ENCODE data around the gene PARD3.

PARD3 gene

GRCh38 chr10:34152434-34152833 is 662.7 kb downstream of the PARD3 start:
- no peak for DNase-seq (ENCODE audit: low read depth in 2 of 2)
- H3K4me3 ChIP-seq (replicated peaks in 1 of 2; ENCODE audit: low read depth in 2 of 2, low read length in 2 of 2) = no peak overlapping the region
- no peak for TF ChIP-seq CTCF (IDR thresholded peaks at IDR 0.05; ENCODE audit: low read depth, low read length)

GRCh38 chr10:34151931-34152330 is 663.2 kb downstream of the PARD3 start:
- TF ChIP-seq CTCF (IDR thresholded peaks at IDR 0.05; ENCODE audit: low read depth, low read length) = no peak
- peak in 1 of 2 donors; percentile 17 for DNase-seq (ENCODE audit: low read depth in 2 of 2)
- no peak overlapping the region for H3K4me3 ChIP-seq (replicated peaks in 1 of 2; ENCODE audit: low read depth in 2 of 2, low read length in 2 of 2)

GRCh38 chr10:34151481-34151880 is 663.6 kb downstream of the PARD3 start:
- no peak overlapping the region for H3K4me3 ChIP-seq (replicated peaks in 1 of 2; ENCODE audit: low read depth in 2 of 2, low read length in 2 of 2)
- no peak for TF ChIP-seq CTCF (IDR thresholded peaks at IDR 0.05; ENCODE audit: low read depth, low read length)
- DNase-seq (ENCODE audit: low read depth in 2 of 2) = no peak

GRCh38 chr10:34150103-34150502 is 665.0 kb downstream of the PARD3 start:
- no peak overlapping the region for H3K4me3 ChIP-seq (replicated peaks in 1 of 2; ENCODE audit: low read depth in 2 of 2, low read length in 2 of 2)
- no peak for DNase-seq (ENCODE audit: low read depth in 2 of 2)
- no peak for TF ChIP-seq CTCF (IDR thresholded peaks at IDR 0.05; ENCODE audit: low read depth, low read length)

- no peak for TF ChIP-seq CTCF (IDR thresholded peaks at IDR 0.05; ENCODE audit: low read depth, low read length)
- DNase-seq (ENCODE audit: low read depth in 2 of 2) = no peak
- H3K4me3 ChIP-seq (replicated peaks in 1 of 2; ENCODE audit: low read depth in 2 of 2, low read length in 2 of 2) = no peak overlapping the region
These were observed 666.8 kb downstream of the PARD3 start for GRCh38 chr10:34148305-34148657.

GRCh38 chr10:34147641-34148304 is 667.3 kb downstream of the PARD3 start:
- no peak overlapping the region for H3K4me3 ChIP-seq (replicated peaks in 1 of 2; ENCODE audit: low read depth in 2 of 2, low read length in 2 of 2)
- no peak for DNase-seq (ENCODE audit: low read depth in 2 of 2)
- no peak for TF ChIP-seq CTCF (IDR thresholded peaks at IDR 0.05; ENCODE audit: low read depth, low read length)

- TF ChIP-seq CTCF (IDR thresholded peaks at IDR 0.05; ENCODE audit: low read depth, low read length) = no peak
- DNase-seq (ENCODE audit: low read depth in 2 of 2) = peak; percentile 56 to 62
- no peak overlapping the region for H3K4me3 ChIP-seq (replicated peaks in 1 of 2; ENCODE audit: low read depth in 2 of 2, low read length in 2 of 2)
These were observed 669.4 kb downstream of the PARD3 start for GRCh38 chr10:34145715-34146114.
